NB4 (cell line): ENCODE data around the gene SND1.
A peak's percentile ranks its signal among the peaks of the same experiment; 100 is the strongest.

Source experiments
- DNase-seq: peaks from one replicate; pipeline ENCODE4 v3.0.0; 2010; ENCODE audit warnings: low read depth
- H3K4me3 ChIP-seq: one replicate; pipeline ENCODE4 v1.5.1; 2011; ENCODE audit warnings: mild to moderate bottlenecking, low read depth, low read length, moderate library complexity
- MAX ChIP-seq: IDR thresholded peaks from 2 replicates; pipeline ENCODE4 v1.6.1; 2011; ENCODE audit warnings: low read depth, low read length
- MYC ChIP-seq: IDR thresholded peaks from 2 replicates; pipeline ENCODE4 v1.6.1; 2011; ENCODE audit warnings: low read depth, low read length
- POLR2A ChIP-seq: IDR thresholded peaks from 2 replicates; pipeline ENCODE4 v1.6.1; 2011; ENCODE audit warnings: mild to moderate bottlenecking; ENCODE audit not compliant: insufficient read length; ENCODE audit errors: extremely low read depth
- TF ChIP-seq, protein P1 (sequence below): IDR thresholded peaks from one replicate; pipeline ENCODE4 v1.5.1; 2012; ENCODE audit warnings: low read depth, low read length

SND1 gene

GRCh38 chr7:128033246-128033645, 381.3 kb downstream of the SND1 start:
- H3K4me3 ChIP-seq = no peak overlapping the region
- TF ChIP-seq, protein P1, sequence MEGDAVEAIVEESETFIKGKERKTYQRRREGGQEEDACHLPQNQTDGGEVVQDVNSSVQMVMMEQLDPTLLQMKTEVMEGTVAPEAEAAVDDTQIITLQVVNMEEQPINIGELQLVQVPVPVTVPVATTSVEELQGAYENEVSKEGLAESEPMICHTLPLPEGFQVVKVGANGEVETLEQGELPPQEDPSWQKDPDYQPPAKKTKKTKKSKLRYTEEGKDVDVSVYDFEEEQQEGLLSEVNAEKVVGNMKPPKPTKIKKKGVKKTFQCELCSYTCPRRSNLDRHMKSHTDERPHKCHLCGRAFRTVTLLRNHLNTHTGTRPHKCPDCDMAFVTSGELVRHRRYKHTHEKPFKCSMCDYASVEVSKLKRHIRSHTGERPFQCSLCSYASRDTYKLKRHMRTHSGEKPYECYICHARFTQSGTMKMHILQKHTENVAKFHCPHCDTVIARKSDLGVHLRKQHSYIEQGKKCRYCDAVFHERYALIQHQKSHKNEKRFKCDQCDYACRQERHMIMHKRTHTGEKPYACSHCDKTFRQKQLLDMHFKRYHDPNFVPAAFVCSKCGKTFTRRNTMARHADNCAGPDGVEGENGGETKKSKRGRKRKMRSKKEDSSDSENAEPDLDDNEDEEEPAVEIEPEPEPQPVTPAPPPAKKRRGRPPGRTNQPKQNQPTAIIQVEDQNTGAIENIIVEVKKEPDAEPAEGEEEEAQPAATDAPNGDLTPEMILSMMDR = no peak
- TF ChIP-seq MYC (no peak), POLR2A (no peak)
- DNase-seq = no peak

DNA sequence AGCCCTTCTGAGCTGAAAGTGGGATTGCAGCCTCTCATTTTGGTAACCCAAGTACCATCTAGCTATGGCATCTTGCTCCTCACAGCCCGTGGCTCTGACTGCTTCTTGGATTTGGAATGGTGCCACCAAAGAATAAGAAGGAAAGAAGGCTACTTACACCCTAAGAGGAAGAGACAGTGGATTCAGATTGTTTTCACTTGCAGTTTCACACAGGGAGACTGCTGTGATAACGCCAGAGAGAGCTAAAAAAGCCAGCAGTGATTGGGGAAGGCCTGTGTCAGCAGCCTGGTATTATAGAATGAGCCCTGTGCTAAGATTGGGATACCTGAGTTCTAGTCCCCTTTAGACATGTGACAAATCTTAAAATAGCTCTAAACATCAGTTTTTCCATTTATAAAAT, 382.8 kb downstream of the SND1 start:
- TF ChIP-seq, protein P1 = no peak
- TF ChIP-seq MYC = no peak
- TF ChIP-seq POLR2A = no peak
- TF ChIP-seq MAX = no peak
- H3K4me3 ChIP-seq = no peak overlapping the region
- no peak for DNase-seq

- no peak overlapping the region for H3K4me3 ChIP-seq
- peak; percentile 56 for DNase-seq
- TF ChIP-seq, protein P1 = peak; percentile 79
- no peak for TF ChIP-seq POLR2A
Measured at GRCh38 chr7:128035712-128036111, 383.7 kb downstream of the SND1 start.

DNA sequence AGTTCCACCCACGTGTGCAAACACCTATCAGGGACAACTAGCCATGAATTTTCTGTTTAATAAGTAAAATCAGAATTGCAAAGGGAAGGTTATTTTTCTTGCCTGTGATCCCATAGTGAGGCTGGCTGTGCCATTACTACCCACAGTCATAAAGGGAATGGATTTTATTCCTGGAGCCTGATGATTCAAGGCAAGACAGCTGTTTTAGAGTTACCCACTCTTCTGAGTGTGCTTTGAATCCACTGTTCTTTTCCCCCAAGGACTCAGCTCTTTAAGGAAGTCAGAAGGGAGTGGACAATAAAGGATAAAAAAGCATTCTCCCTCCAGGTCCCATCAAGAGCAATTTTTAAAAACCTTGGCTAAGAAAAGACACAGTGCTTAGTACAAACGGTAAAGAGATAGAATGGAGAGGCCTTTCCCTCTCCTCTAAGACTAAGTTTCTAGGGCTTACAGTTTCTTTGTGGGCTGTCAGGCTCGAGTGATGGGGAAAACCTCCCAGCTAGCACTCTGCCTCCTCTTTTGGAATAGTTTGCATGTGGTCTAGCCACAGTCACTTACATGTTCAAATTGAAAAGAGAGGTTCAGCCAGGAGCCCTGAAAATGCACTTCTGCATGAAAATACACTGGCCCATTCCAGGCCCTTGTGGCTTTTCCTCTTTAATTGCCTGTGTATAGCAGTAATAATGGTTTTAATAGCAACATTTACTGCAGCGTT, 384.4 kb downstream of the SND1 start:
- H3K4me3 ChIP-seq = no peak overlapping the region
- no peak for TF ChIP-seq MYC
- no peak for TF ChIP-seq MAX
- TF ChIP-seq POLR2A = no peak
- TF ChIP-seq, protein P1 = no peak
- DNase-seq = no peak

GRCh38 chr7:128037081-128037480, 385.1 kb downstream of the SND1 start:
- no peak for DNase-seq
- TF ChIP-seq MAX (no peak), MYC (no peak), POLR2A (no peak)
- TF ChIP-seq, protein P1 = no peak
- no peak overlapping the region for H3K4me3 ChIP-seq

DNA sequence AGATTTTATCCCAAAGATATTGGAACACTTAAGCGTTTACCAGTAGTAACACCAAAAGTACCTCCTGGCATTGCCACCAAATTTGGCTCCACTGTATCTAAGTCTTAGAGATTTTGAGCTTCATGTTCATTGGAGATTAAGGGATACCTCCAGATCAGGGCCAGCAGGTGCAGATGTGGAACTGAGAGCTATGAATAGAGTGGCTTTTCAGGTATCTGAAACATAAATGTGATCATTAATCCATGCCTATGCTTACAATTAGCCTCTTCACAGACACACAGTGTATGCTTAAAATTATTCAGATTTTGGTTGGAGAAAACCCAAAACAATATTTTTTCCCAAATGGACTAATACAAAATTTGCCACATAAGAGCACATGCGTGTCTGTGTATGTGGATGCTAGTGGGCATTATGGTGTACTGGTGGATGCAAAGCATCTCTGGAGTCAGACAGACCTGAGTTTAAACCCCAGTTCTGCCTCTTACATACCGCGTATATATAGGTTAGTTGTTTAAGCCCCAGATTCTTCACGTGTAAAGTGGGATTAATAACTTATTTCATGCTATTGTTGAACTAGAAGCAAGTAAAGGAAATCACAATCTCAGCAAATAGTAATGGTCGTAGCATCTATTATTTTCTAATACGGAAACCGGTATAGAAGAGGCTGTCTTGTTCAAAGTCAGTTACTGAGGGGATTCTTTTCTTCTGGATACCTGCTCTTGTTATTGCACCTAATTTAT, 386.1 kb downstream of the SND1 start:
- TF ChIP-seq MAX = no peak
- TF ChIP-seq MYC = no peak
- no peak for TF ChIP-seq POLR2A
- TF ChIP-seq, protein P1 = no peak
- no peak for DNase-seq
- H3K4me3 ChIP-seq = no peak overlapping the region
